IPS DF 6.9 (cell line): ENCODE measurements around the gene SLC25A24.
"Not testable (repeated sequence)": the region's sequence is repeated elsewhere in the genome, so short reads cannot be mapped to it uniquely, and the experiment has no call there.

Experiments
- DNase-seq: peaks from one replicate; pipeline ENCODE4 v3.0.0-alpha.2; 2013; ENCODE audit warnings: low read depth, low spot score
- H3K27ac ChIP-seq: one replicate; pipeline ENCODE4 v1.5.1; 2013; ENCODE audit warnings: low read length, control low read depth
- H3K27me3 ChIP-seq: 2 replicates; pipeline ENCODE4 v1.6.1; 2013; ENCODE audit warnings: mild to moderate bottlenecking, low read length; ENCODE audit not compliant: control insufficient read depth, insufficient read depth
- H3K36me3 ChIP-seq: 2 replicates; pipeline ENCODE4 v1.6.1; 2013; ENCODE audit warnings: low read length; ENCODE audit not compliant: control insufficient read depth, insufficient read depth
- H3K4me1 ChIP-seq: 2 replicates; pipeline ENCODE4 v1.6.1; 2013; ENCODE audit warnings: low read length; ENCODE audit not compliant: control insufficient read depth, insufficient read depth
- H3K4me3 ChIP-seq: 2 replicates; pipeline ENCODE4 v1.5.1; 2013; ENCODE audit warnings: mild to moderate bottlenecking, low read length
- H3K9me3 ChIP-seq: 2 replicates; pipeline ENCODE4 v1.6.1; 2013; ENCODE audit warnings: low read length, inconsistent platforms; ENCODE audit not compliant: control insufficient read depth, insufficient read depth
- WGBS: extraction: QIAGEN DNeasy Blood & Tissue Kit; methylation state at CpG from one replicate; pipeline ENCODE4 v1.1.7; 2013; ENCODE audit warnings: mixed read lengths, missing lambda C conversion rate; ENCODE audit not compliant: insufficient read length, insufficient coverage; 5-methylcytosine and 5-hydroxymethylcytosine counted together

Gene SLC25A24

GRCh38 chr1:108199781-108200686 is at the start of gene SLC25A24:
Gene SLC25A24 (minus strand): TSS chr1:108200343. CDS start chr1:108200138, 205 bp downstream.
- H3K4me3 ChIP-seq = peak within 1 kb of the TSS; percentile 76
- no peaks in the 10 kb centered on the region for H3K9me3 ChIP-seq
- no peaks in the 10 kb centered on the region for H3K36me3 ChIP-seq
- no peak within 1 kb of the TSS for H3K27ac ChIP-seq
- no CpG with 5 or more reads among the region's 97 CpGs for WGBS
- peaks cover 3% of the 10 kb centered on the region; the same call in 1 of the 2 replicates for H3K4me1 ChIP-seq
- no peaks in the 10 kb centered on the region for H3K27me3 ChIP-seq
- DNase-seq = no peak

GRCh38 chr1:108243976-108244375 is 43.8 kb upstream of the SLC25A24 start, which contains the start of gene NBPF4:
Gene NBPF4 (minus strand): TSS chr1:108244076. CDS start chr1:108243761, 315 bp downstream.
- H3K27me3 ChIP-seq, H3K27ac ChIP-seq, H3K4me1 ChIP-seq, H3K36me3 ChIP-seq, H3K9me3 ChIP-seq, DNase-seq, H3K4me3 ChIP-seq: not testable (repeated sequence)
- WGBS = no CpG with 5 or more reads among the region's 3 CpGs

GRCh38 chr1:108239426-108239825 is 39.3 kb upstream of the SLC25A24 start:
- no CpG with 5 or more reads among the region's 2 CpGs for WGBS
- not testable (repeated sequence) for H3K9me3 ChIP-seq, H3K4me1 ChIP-seq, H3K36me3 ChIP-seq, H3K4me3 ChIP-seq, H3K27me3 ChIP-seq, DNase-seq, H3K27ac ChIP-seq

GRCh38 chr1:108235308-108235707 is 35.2 kb upstream of the SLC25A24 start:
- H3K27me3 ChIP-seq, H3K27ac ChIP-seq, H3K9me3 ChIP-seq, H3K36me3 ChIP-seq, DNase-seq, H3K4me3 ChIP-seq, H3K4me1 ChIP-seq: not testable (repeated sequence)
- WGBS = no CpG with 5 or more reads among the region's 2 CpGs

- not testable (repeated sequence) for DNase-seq, H3K9me3 ChIP-seq, H3K4me1 ChIP-seq, H3K27ac ChIP-seq, H3K27me3 ChIP-seq, H3K4me3 ChIP-seq, H3K36me3 ChIP-seq
- WGBS = no CpG with 5 or more reads among the region's 3 CpGs
Measured at GRCh38 chr1:108232183-108232582, 32.0 kb upstream of the SLC25A24 start.

GRCh38 chr1:108229976-108230375 is 29.8 kb upstream of the SLC25A24 start:
- H3K36me3 ChIP-seq, H3K27me3 ChIP-seq, H3K9me3 ChIP-seq, H3K4me1 ChIP-seq, H3K27ac ChIP-seq, DNase-seq, H3K4me3 ChIP-seq: not testable (repeated sequence)
- no CpG with 5 or more reads among the region's 3 CpGs for WGBS

- not testable (repeated sequence) for H3K4me3 ChIP-seq, H3K4me1 ChIP-seq, DNase-seq, H3K27ac ChIP-seq, H3K36me3 ChIP-seq, H3K9me3 ChIP-seq, H3K27me3 ChIP-seq
- WGBS = no CpG with 5 or more reads among the region's 7 CpGs
Measured at GRCh38 chr1:108227772-108228171, 27.6 kb upstream of the SLC25A24 start.

- not testable (repeated sequence) for DNase-seq, H3K9me3 ChIP-seq, H3K4me3 ChIP-seq, H3K36me3 ChIP-seq, H3K27me3 ChIP-seq, H3K27ac ChIP-seq, H3K4me1 ChIP-seq
- no CpG with 5 or more reads among the region's 4 CpGs for WGBS
Measured at GRCh38 chr1:108226855-108227254, 26.7 kb upstream of the SLC25A24 start.

GRCh38 chr1:108223226-108223625 is 23.1 kb upstream of the SLC25A24 start:
- not testable (repeated sequence) for DNase-seq, H3K27me3 ChIP-seq, H3K4me1 ChIP-seq, H3K36me3 ChIP-seq, H3K4me3 ChIP-seq, H3K9me3 ChIP-seq, H3K27ac ChIP-seq
- no CpG with 5 or more reads among the region's 7 CpGs for WGBS

- not testable (repeated sequence) for DNase-seq, H3K4me1 ChIP-seq, H3K9me3 ChIP-seq, H3K27me3 ChIP-seq, H3K4me3 ChIP-seq, H3K36me3 ChIP-seq, H3K27ac ChIP-seq
- no CpG with 5 or more reads among the region's 14 CpGs for WGBS
Measured at GRCh38 chr1:108217515-108218174, 17.5 kb upstream of the SLC25A24 start.
